ENCODE measurements around the gene TSPEAR.
A peak's percentile ranks its signal among the peaks of the same experiment; 100 is the strongest.

The TSPEAR gene

DNA sequence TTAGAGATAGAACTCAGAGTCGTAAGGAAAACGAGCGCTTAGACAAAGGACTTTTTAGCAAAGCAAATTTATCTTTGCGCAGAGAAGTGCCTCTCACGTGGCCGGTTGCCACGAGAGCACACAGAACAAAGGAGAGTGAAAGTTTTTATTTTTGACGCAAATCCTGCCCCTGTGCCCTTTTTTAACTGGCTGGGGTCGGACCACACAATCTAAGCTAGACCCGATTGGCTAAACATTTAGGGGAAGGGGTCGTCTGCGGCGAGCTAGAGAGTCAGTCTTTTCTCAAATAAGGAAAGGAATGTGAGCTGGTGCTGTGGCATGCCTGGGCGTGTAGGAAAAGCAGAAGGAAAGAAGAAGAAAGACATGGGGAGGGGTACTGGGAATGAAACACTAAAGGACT is 162.4 kb downstream of the TSPEAR start:
- no peaks in the 10 kb centered on the region for H3K27me3 ChIP-seq (ENCODE audit: control insufficient read depth, low read length)
- no peak overlapping the region for H3K4me2 ChIP-seq (ENCODE audit: low read length)

DNA sequence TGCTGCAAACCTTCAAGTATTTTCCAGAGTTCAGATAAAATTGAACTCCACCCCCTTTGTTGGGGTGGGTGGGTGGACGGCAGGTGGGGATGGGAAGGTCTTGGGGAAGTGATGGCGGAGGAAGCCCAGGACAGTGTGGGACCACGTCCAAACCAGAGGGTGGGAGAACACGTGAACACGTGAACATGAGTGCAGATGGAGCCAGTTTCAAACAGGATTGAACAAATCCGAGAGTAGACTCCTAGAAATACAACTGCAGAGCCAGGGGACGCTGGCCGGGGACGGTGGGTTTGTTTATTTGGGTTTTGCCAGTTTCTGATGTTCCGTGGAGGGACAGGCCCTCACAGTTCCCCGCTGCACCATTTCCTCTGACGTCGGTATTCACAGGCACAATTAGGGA is 163.0 kb downstream of the TSPEAR start:
- Histone ChIP-seq H3K4me3 (ENCODE audit: low read length) (no peak overlapping the region), H3K9me3 (ENCODE audit: control insufficient read depth, insufficient read depth, low read length) (peaks cover 15% of the 10 kb centered on the region), H3K79me2 (ENCODE audit: control insufficient read depth, low read length) (no peaks in the 10 kb centered on the region), H3K9me2 (replicated peaks; ENCODE audit: control insufficient read depth, low read length) (no peaks in the 10 kb centered on the region), H3K36me3 (ENCODE audit: control insufficient read depth, low read length) (no peaks in the 10 kb centered on the region), H3K27ac (ENCODE audit: low read depth, low read length) (no peak overlapping the region), H3K4me2 (ENCODE audit: low read length) (no peak overlapping the region), H3F3A (ENCODE audit: control insufficient read depth, insufficient read depth) (no peaks in the 10 kb centered on the region), H3K4me1 (ENCODE audit: control insufficient read depth, low read length) (peaks cover 9% of the 10 kb centered on the region), H4K20me1 (ENCODE audit: control insufficient read depth, insufficient read depth, low read depth, low read length) (no peaks in the 10 kb centered on the region), H3K27me3 (ENCODE audit: control insufficient read depth, low read length) (no peaks in the 10 kb centered on the region)
- TF ChIP-seq EZH2phosphoT487 (IDR thresholded peaks at IDR 0.05; ENCODE audit: borderline replicate concordance, low read length), result no peak
- TF ChIP-seq, protein P1, sequence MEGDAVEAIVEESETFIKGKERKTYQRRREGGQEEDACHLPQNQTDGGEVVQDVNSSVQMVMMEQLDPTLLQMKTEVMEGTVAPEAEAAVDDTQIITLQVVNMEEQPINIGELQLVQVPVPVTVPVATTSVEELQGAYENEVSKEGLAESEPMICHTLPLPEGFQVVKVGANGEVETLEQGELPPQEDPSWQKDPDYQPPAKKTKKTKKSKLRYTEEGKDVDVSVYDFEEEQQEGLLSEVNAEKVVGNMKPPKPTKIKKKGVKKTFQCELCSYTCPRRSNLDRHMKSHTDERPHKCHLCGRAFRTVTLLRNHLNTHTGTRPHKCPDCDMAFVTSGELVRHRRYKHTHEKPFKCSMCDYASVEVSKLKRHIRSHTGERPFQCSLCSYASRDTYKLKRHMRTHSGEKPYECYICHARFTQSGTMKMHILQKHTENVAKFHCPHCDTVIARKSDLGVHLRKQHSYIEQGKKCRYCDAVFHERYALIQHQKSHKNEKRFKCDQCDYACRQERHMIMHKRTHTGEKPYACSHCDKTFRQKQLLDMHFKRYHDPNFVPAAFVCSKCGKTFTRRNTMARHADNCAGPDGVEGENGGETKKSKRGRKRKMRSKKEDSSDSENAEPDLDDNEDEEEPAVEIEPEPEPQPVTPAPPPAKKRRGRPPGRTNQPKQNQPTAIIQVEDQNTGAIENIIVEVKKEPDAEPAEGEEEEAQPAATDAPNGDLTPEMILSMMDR (IDR thresholded peaks at IDR 0.05; ENCODE audit: low read depth, low read length, poor library complexity, severe bottlenecking), result no peak

More for the DNA sequence above, 162.4 kb downstream of the TSPEAR start:
- H3K9me2 ChIP-seq (replicated peaks; ENCODE audit: control insufficient read depth, low read length), result no peaks in the 10 kb centered on the region
- H3K27ac ChIP-seq (ENCODE audit: low read depth, low read length), result no peak overlapping the region
- H3K9me3 ChIP-seq (ENCODE audit: control insufficient read depth, insufficient read depth, low read length), result peaks cover 15% of the 10 kb centered on the region
- H3F3A ChIP-seq (ENCODE audit: control insufficient read depth, insufficient read depth), result no peaks in the 10 kb centered on the region
- no peak overlapping the region for H3K4me3 ChIP-seq (ENCODE audit: low read length)
- H3K4me1 ChIP-seq (ENCODE audit: control insufficient read depth, low read length), result peaks cover 9% of the 10 kb centered on the region
- H3K79me2 ChIP-seq (ENCODE audit: control insufficient read depth, low read length), result no peaks in the 10 kb centered on the region
- no peaks in the 10 kb centered on the region for H4K20me1 ChIP-seq (ENCODE audit: control insufficient read depth, insufficient read depth, low read depth, low read length)
- no peaks in the 10 kb centered on the region for H3K36me3 ChIP-seq (ENCODE audit: control insufficient read depth, low read length)
- TF ChIP-seq EZH2phosphoT487 (IDR thresholded peaks at IDR 0.05; ENCODE audit: borderline replicate concordance, low read length), result no peak
- TF ChIP-seq, protein P1 (IDR thresholded peaks at IDR 0.05; ENCODE audit: low read depth, low read length, poor library complexity, severe bottlenecking), result no peak

DNA sequence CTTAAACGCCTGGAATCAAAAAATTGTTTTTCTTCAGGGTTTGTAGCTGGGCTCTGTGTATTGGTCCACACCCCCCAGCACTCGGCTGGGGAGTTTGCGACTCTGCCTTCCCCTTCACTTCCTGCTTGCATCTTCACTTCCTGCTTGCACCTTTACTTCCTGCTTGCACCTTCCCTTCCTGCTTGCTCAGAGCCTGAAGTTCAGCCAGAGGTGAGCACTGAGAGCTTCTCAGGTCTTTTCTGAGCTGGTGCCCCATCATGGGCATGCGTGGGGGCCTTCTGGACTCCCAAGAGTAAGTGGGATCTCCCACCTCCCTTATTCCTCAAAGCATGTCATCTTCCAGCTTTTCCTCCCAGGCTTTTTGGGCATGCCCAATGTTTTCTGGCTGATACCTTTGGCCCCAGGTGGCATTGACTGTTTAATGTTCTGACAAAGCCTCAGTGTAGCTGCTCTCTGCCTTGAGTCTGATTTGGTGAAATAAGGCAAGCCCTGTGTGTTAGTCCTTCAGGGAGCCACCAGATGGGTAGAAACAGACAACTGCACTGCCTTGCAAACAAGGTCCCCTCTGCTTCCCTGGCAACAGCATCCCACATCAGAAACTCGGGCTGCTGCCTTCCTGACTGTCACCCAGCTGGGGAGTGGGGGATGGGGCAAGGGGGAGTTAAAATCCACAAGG is 163.6 kb downstream of the TSPEAR start:
- Histone ChIP-seq H3K79me2 (ENCODE audit: control insufficient read depth, low read length) (no peaks in the 10 kb centered on the region), H3K4me2 (ENCODE audit: low read length) (peak overlapping the region; percentile 23; the same call in 1 of the 2 replicates), H3K27ac (ENCODE audit: low read depth, low read length) (no peak overlapping the region), H3K9me3 (ENCODE audit: control insufficient read depth, insufficient read depth, low read length) (peaks cover 15% of the 10 kb centered on the region), H3K27me3 (ENCODE audit: control insufficient read depth, low read length) (peaks cover 2% of the 10 kb centered on the region; the same call in 1 of the 2 replicates), H3K4me1 (ENCODE audit: control insufficient read depth, low read length) (peaks cover 9% of the 10 kb centered on the region), H3K36me3 (ENCODE audit: control insufficient read depth, low read length) (no peaks in the 10 kb centered on the region), H3K4me3 (ENCODE audit: low read length) (peak overlapping the region; percentile 12), H3F3A (ENCODE audit: control insufficient read depth, insufficient read depth) (no peaks in the 10 kb centered on the region), H3K9me2 (replicated peaks; ENCODE audit: control insufficient read depth, low read length) (no peaks in the 10 kb centered on the region), H4K20me1 (ENCODE audit: control insufficient read depth, insufficient read depth, low read depth, low read length) (no peaks in the 10 kb centered on the region)
- no peak for TF ChIP-seq EZH2phosphoT487 (IDR thresholded peaks at IDR 0.05; ENCODE audit: borderline replicate concordance, low read length)
- TF ChIP-seq, protein P1 (IDR thresholded peaks at IDR 0.05; ENCODE audit: low read depth, low read length, poor library complexity, severe bottlenecking), result no peak

Data from DOHH2 (cell line).